ENCODE results near the gene STXBP5L. TPM values are rescaled to one million over a fixed set of nuclear protein-coding genes. Genes with fewer than 3 reads are reported as not detected.

STXBP5L gene
- total and polyA plus RNA-seq, 2 donors from 2014 or later, result not detected

- Histone ChIP-seq H3K27me3 (ENCODE audit: control insufficient read depth, insufficient read depth, low read length) (no peaks in the 10 kb centered on the region), H3K4me1 (ENCODE audit: control insufficient read depth in 2 of 3, insufficient read depth in 2 of 3, low read depth in 1 of 3, low read length in 3 of 3) (no peaks in the 10 kb centered on the region), H3K36me3 (ENCODE audit: control insufficient read depth in 2 of 3, insufficient read depth in 3 of 3, low read length in 3 of 3) (no peaks in the 10 kb centered on the region), H3K9ac (ENCODE audit: low read length in 3 of 3) (no peak overlapping the region), H3K27ac (ENCODE audit: low read depth in 2 of 2, low read length in 2 of 2) (no peak overlapping the region), H3K9me3 (ENCODE audit: control insufficient read depth in 2 of 3, insufficient read depth in 1 of 3, low read length in 3 of 3) (no peaks in the 10 kb centered on the region), H3K4me3 (ENCODE audit: low read length in 3 of 3) (no peak overlapping the region)
- DNase-seq (no peak), FAIRE-seq (no peak)
- TF ChIP-seq, protein P1, sequence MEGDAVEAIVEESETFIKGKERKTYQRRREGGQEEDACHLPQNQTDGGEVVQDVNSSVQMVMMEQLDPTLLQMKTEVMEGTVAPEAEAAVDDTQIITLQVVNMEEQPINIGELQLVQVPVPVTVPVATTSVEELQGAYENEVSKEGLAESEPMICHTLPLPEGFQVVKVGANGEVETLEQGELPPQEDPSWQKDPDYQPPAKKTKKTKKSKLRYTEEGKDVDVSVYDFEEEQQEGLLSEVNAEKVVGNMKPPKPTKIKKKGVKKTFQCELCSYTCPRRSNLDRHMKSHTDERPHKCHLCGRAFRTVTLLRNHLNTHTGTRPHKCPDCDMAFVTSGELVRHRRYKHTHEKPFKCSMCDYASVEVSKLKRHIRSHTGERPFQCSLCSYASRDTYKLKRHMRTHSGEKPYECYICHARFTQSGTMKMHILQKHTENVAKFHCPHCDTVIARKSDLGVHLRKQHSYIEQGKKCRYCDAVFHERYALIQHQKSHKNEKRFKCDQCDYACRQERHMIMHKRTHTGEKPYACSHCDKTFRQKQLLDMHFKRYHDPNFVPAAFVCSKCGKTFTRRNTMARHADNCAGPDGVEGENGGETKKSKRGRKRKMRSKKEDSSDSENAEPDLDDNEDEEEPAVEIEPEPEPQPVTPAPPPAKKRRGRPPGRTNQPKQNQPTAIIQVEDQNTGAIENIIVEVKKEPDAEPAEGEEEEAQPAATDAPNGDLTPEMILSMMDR (IDR thresholded peaks at IDR 0.05; ENCODE audit: borderline replicate concordance, extremely low read depth, insufficient read depth), result no peak
- intact Hi-C loops (cut with DNase I), result no loop called here
Measured at GRCh38 chr3:121405631-121406030, 497.6 kb downstream of the STXBP5L start.

DNA sequence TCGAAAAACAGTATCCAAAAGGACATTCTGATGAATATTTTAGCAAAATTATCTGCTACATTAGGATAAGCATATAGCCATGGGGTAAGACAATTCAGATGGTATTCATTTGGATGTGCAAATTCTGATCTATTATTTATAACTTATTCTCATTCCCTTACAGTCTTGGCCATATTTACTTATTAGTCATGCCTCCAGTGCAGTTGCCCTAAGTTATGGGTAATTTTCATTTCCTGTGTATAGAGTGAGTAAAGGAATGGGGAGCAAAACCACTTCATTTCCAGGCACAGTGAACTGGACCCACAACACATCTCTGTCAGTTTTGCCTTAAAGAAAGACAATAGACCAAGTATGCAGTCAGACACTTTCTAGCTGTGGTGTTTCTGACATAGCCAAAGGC lies 503.5 kb downstream of the STXBP5L start:
- no peaks in the 10 kb centered on the region for H3K4me1 ChIP-seq (ENCODE audit: control insufficient read depth in 2 of 3, insufficient read depth in 2 of 3, low read depth in 1 of 3, low read length in 3 of 3)
- no peaks in the 10 kb centered on the region for H3K9me3 ChIP-seq (ENCODE audit: control insufficient read depth in 2 of 3, insufficient read depth in 1 of 3, low read length in 3 of 3)
- TF ChIP-seq, protein P1 (IDR thresholded peaks at IDR 0.05; ENCODE audit: borderline replicate concordance, extremely low read depth, insufficient read depth), result no peak
- DNase-seq, result no peak
- H3K36me3 ChIP-seq (ENCODE audit: control insufficient read depth in 2 of 3, insufficient read depth in 3 of 3, low read length in 3 of 3), result no peaks in the 10 kb centered on the region
- H3K27me3 ChIP-seq (ENCODE audit: control insufficient read depth, insufficient read depth, low read length), result no peaks in the 10 kb centered on the region
- intact Hi-C loops (cut with DNase I), result no loop called here
- H3K9ac ChIP-seq (ENCODE audit: low read length in 3 of 3), result no peak overlapping the region
- no peak for FAIRE-seq
- no peak overlapping the region for H3K4me3 ChIP-seq (ENCODE audit: low read length in 3 of 3)
- no peak overlapping the region for H3K27ac ChIP-seq (ENCODE audit: low read depth in 2 of 2, low read length in 2 of 2)

DNA sequence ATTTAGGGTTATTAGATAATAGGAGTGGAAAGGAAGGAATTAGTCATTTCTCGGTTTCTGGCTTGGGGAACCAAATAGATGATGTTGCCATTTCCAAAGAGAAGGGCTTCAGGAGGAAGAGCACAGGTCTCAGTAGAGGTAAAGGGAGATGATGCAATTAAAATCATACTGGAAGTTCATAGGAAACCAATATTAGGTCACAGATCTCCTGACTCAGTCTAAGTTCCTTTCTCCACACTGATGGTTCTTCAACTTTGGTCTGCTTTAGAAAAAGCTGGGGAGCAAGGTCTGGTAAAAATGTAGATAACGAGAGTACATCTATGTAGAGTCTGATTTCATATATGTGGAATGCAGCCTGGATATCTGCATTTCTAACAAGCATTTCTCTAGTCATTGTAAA lies 506.9 kb downstream of the STXBP5L start:
- H3K4me3 ChIP-seq (ENCODE audit: low read length in 3 of 3), result no peak overlapping the region
- H3K4me1 ChIP-seq (ENCODE audit: control insufficient read depth in 2 of 3, insufficient read depth in 2 of 3, low read depth in 1 of 3, low read length in 3 of 3), result no peaks in the 10 kb centered on the region
- H3K9ac ChIP-seq (ENCODE audit: low read length in 3 of 3), result no peak overlapping the region
- H3K27ac ChIP-seq (ENCODE audit: low read depth in 2 of 2, low read length in 2 of 2), result no peak overlapping the region
- FAIRE-seq (no peak), DNase-seq (no peak)
- H3K27me3 ChIP-seq (ENCODE audit: control insufficient read depth, insufficient read depth, low read length), result no peaks in the 10 kb centered on the region
- no peaks in the 10 kb centered on the region for H3K36me3 ChIP-seq (ENCODE audit: control insufficient read depth in 2 of 3, insufficient read depth in 3 of 3, low read length in 3 of 3)
- no peaks in the 10 kb centered on the region for H3K9me3 ChIP-seq (ENCODE audit: control insufficient read depth in 2 of 3, insufficient read depth in 1 of 3, low read length in 3 of 3)
- TF ChIP-seq, protein P1 (IDR thresholded peaks at IDR 0.05; ENCODE audit: borderline replicate concordance, extremely low read depth, insufficient read depth), result no peak
- intact Hi-C loops (cut with DNase I), result no loop called here

- Histone ChIP-seq H3K27ac (ENCODE audit: low read depth in 2 of 2, low read length in 2 of 2) (no peak overlapping the region), H3K27me3 (ENCODE audit: control insufficient read depth, insufficient read depth, low read length) (no peaks in the 10 kb centered on the region), H3K4me1 (ENCODE audit: control insufficient read depth in 2 of 3, insufficient read depth in 2 of 3, low read depth in 1 of 3, low read length in 3 of 3) (no peaks in the 10 kb centered on the region), H3K9me3 (ENCODE audit: control insufficient read depth in 2 of 3, insufficient read depth in 1 of 3, low read length in 3 of 3) (no peaks in the 10 kb centered on the region), H3K36me3 (ENCODE audit: control insufficient read depth in 2 of 3, insufficient read depth in 3 of 3, low read length in 3 of 3) (no peaks in the 10 kb centered on the region), H3K9ac (ENCODE audit: low read length in 3 of 3) (no peak overlapping the region), H3K4me3 (ENCODE audit: low read length in 3 of 3) (no peak overlapping the region)
- intact Hi-C loops (cut with DNase I), result no loop called here
- TF ChIP-seq, protein P1 (IDR thresholded peaks at IDR 0.05; ENCODE audit: borderline replicate concordance, extremely low read depth, insufficient read depth), result no peak
- FAIRE-seq (no peak), DNase-seq (no peak)
Measured at GRCh38 chr3:121418182-121418581, 510.2 kb downstream of the STXBP5L start.
